Measurements from ENCODE around the gene MAP3K19. TPM values are rescaled to one million over a fixed set of nuclear protein-coding genes. Genes with fewer than 3 reads are reported as not detected.

Gene MAP3K19
- total RNA-seq, 1 experiment from 2014 or later = not detected

GRCh38 chr2:135005753-135006152, 41.5 kb downstream of the MAP3K19 start:
- DNase-seq (ENCODE audit: low spot score) = no peak
- POLR2A ChIA-PET = no interaction called here
- H3K4me1 Mint-ChIP-seq = peaks cover 12% of the 10 kb centered on the region
- no peaks in the 10 kb centered on the region for H3K36me3 Mint-ChIP-seq
- no peak overlapping the region for H3K4me3 Mint-ChIP-seq
- H3K27ac Mint-ChIP-seq = no peak overlapping the region
- TF ChIP-seq ZNF138 (CRISPR knock-in tag; conservative IDR thresholded peaks at IDR 0.05) = no peak
- no peak for TF ChIP-seq ZNF671 (CRISPR knock-in tag; IDR thresholded peaks at IDR 0.05)
- TF ChIP-seq, protein P1, sequence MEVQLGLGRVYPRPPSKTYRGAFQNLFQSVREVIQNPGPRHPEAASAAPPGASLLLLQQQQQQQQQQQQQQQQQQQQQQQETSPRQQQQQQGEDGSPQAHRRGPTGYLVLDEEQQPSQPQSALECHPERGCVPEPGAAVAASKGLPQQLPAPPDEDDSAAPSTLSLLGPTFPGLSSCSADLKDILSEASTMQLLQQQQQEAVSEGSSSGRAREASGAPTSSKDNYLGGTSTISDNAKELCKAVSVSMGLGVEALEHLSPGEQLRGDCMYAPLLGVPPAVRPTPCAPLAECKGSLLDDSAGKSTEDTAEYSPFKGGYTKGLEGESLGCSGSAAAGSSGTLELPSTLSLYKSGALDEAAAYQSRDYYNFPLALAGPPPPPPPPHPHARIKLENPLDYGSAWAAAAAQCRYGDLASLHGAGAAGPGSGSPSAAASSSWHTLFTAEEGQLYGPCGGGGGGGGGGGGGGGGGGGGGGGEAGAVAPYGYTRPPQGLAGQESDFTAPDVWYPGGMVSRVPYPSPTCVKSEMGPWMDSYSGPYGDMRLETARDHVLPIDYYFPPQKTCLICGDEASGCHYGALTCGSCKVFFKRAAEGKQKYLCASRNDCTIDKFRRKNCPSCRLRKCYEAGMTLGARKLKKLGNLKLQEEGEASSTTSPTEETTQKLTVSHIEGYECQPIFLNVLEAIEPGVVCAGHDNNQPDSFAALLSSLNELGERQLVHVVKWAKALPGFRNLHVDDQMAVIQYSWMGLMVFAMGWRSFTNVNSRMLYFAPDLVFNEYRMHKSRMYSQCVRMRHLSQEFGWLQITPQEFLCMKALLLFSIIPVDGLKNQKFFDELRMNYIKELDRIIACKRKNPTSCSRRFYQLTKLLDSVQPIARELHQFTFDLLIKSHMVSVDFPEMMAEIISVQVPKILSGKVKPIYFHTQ (CRISPR knock-in tag; IDR thresholded peaks at IDR 0.05) = no peak
- TF ChIP-seq ZNF396 (CRISPR knock-in tag; IDR thresholded peaks at IDR 0.05; ENCODE audit: borderline replicate concordance) = no peak
- TF ChIP-seq MAX (CRISPR knock-in tag; IDR thresholded peaks at IDR 0.05) = no peak
- no peak for TF ChIP-seq FOXJ3 (CRISPR knock-in tag; IDR thresholded peaks at IDR 0.05; ENCODE audit: borderline replicate concordance)
- TF ChIP-seq, protein P2, sequence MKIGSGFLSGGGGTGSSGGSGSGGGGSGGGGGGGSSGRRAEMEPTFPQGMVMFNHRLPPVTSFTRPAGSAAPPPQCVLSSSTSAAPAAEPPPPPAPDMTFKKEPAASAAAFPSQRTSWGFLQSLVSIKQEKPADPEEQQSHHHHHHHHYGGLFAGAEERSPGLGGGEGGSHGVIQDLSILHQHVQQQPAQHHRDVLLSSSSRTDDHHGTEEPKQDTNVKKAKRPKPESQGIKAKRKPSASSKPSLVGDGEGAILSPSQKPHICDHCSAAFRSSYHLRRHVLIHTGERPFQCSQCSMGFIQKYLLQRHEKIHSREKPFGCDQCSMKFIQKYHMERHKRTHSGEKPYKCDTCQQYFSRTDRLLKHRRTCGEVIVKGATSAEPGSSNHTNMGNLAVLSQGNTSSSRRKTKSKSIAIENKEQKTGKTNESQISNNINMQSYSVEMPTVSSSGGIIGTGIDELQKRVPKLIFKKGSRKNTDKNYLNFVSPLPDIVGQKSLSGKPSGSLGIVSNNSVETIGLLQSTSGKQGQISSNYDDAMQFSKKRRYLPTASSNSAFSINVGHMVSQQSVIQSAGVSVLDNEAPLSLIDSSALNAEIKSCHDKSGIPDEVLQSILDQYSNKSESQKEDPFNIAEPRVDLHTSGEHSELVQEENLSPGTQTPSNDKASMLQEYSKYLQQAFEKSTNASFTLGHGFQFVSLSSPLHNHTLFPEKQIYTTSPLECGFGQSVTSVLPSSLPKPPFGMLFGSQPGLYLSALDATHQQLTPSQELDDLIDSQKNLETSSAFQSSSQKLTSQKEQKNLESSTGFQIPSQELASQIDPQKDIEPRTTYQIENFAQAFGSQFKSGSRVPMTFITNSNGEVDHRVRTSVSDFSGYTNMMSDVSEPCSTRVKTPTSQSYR (CRISPR knock-in tag; IDR thresholded peaks at IDR 0.05) = no peak
- no peak for TF ChIP-seq ZNF317 (CRISPR knock-in tag; IDR thresholded peaks at IDR 0.05; ENCODE audit: borderline replicate concordance, low read depth)
- TF ChIP-seq, protein P3, sequence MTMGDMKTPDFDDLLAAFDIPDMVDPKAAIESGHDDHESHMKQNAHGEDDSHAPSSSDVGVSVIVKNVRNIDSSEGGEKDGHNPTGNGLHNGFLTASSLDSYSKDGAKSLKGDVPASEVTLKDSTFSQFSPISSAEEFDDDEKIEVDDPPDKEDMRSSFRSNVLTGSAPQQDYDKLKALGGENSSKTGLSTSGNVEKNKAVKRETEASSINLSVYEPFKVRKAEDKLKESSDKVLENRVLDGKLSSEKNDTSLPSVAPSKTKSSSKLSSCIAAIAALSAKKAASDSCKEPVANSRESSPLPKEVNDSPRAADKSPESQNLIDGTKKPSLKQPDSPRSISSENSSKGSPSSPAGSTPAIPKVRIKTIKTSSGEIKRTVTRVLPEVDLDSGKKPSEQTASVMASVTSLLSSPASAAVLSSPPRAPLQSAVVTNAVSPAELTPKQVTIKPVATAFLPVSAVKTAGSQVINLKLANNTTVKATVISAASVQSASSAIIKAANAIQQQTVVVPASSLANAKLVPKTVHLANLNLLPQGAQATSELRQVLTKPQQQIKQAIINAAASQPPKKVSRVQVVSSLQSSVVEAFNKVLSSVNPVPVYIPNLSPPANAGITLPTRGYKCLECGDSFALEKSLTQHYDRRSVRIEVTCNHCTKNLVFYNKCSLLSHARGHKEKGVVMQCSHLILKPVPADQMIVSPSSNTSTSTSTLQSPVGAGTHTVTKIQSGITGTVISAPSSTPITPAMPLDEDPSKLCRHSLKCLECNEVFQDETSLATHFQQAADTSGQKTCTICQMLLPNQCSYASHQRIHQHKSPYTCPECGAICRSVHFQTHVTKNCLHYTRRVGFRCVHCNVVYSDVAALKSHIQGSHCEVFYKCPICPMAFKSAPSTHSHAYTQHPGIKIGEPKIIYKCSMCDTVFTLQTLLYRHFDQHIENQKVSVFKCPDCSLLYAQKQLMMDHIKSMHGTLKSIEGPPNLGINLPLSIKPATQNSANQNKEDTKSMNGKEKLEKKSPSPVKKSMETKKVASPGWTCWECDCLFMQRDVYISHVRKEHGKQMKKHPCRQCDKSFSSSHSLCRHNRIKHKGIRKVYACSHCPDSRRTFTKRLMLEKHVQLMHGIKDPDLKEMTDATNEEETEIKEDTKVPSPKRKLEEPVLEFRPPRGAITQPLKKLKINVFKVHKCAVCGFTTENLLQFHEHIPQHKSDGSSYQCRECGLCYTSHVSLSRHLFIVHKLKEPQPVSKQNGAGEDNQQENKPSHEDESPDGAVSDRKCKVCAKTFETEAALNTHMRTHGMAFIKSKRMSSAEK (CRISPR knock-in tag; IDR thresholded peaks at IDR 0.05; ENCODE audit: borderline replicate concordance) = no peak
- TF ChIP-seq TEAD4 (CRISPR knock-in tag; IDR thresholded peaks at IDR 0.05) = no peak
- TF ChIP-seq CREM (CRISPR knock-in tag; IDR thresholded peaks at IDR 0.05) = no peak
- TF ChIP-seq, protein P4, sequence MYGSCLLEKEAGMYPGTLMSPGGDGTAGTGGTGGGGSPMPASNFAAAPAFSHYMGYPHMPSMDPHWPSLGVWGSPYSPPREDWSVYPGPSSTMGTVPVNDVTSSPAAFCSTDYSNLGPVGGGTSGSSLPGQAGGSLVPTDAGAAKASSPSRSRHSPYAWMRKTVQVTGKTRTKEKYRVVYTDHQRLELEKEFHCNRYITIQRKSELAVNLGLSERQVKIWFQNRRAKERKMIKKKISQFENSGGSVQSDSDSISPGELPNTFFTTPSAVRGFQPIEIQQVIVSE (CRISPR knock-in tag; IDR thresholded peaks at IDR 0.05; ENCODE audit: borderline replicate concordance) = no peak
- TF ChIP-seq JUN (CRISPR knock-in tag; IDR thresholded peaks at IDR 0.05) = no peak
- no peak for TF ChIP-seq NFATC4 (CRISPR knock-in tag; IDR thresholded peaks at IDR 0.05)
- CTCF ChIA-PET = interaction anchor here (0.9 to 4.8 kb wide), 4 partner anchors 13 to 792 kb away, joined by 3 to 30 read pairs (median 6); no protein-coding TSS in a partner anchor
- no peaks in the 10 kb centered on the region for H3K9me3 Mint-ChIP-seq
- H3K27me3 Mint-ChIP-seq (ENCODE audit: low read depth) = peaks cover 8% of the 10 kb centered on the region
- peak; percentile 72 for ATAC-seq

Measured in WTC11 (cell line).